ENCODE data around the gene AGAP3. TPM values are rescaled to one million over a fixed set of nuclear protein-coding genes. Genes with fewer than 3 reads are reported as not detected.

AGAP3 gene
- total RNA-seq, 1 experiment from 2014 or later = 32.6 TPM

DNA sequence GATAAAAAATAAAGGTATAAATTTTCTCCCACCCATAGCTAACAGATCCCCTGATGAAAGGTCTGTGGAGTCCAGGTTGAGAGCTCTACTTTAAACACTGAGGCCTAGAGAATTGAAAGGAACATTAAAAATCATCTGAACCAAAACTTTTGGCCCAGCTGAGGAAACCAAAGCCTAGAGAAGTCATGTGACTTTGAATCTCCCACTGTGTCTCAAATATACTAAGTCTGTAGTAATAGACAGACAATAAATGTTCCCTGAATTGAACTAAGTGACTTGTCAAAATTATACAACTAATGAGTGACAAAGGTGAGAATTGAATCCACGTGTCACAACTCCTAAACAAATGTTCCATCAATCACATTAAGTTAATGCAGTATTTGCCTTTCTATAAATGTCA lies 75.5 kb downstream of the AGAP3 start:
- no peak for DNase-seq (ENCODE audit: low read depth)
- in situ Hi-C loops (cut with HindIII; ENCODE audit: low pct_unique_long_range_greater_than_20kb, low sequenced_read_pairs) = no loop called here

DNA sequence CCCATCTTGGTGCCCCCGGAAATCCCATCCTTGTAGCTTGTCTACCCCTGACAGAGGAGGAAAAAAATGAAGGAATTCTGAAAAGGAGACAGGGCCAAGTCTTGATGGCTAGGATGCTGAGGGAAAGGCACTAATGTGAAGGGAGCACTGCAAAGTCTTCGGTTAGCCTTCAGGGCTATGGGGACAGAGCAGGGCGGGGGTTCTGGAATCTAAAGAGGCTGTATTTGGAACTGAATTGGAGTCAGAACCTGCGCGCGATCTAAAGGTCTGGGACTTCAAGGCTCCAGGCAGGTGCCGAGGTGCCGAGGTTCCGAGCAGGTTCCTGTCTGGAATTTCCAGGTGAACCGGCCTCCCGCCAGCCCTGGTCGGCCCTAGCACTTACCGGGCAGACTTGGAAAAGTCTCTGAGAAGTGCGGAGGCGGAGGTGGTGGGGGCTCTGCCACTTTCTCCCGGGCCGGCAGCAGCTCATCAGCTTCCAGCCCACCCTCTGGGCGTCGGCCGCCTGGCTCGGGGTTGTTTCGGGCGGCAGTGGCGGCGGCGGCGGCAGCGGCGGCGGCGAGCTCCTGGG lies 80.4 kb downstream of the AGAP3 start:
- in situ Hi-C loops (cut with HindIII; ENCODE audit: low pct_unique_long_range_greater_than_20kb, low sequenced_read_pairs) = no loop called here
- no peak for DNase-seq (ENCODE audit: low read depth)

DNA sequence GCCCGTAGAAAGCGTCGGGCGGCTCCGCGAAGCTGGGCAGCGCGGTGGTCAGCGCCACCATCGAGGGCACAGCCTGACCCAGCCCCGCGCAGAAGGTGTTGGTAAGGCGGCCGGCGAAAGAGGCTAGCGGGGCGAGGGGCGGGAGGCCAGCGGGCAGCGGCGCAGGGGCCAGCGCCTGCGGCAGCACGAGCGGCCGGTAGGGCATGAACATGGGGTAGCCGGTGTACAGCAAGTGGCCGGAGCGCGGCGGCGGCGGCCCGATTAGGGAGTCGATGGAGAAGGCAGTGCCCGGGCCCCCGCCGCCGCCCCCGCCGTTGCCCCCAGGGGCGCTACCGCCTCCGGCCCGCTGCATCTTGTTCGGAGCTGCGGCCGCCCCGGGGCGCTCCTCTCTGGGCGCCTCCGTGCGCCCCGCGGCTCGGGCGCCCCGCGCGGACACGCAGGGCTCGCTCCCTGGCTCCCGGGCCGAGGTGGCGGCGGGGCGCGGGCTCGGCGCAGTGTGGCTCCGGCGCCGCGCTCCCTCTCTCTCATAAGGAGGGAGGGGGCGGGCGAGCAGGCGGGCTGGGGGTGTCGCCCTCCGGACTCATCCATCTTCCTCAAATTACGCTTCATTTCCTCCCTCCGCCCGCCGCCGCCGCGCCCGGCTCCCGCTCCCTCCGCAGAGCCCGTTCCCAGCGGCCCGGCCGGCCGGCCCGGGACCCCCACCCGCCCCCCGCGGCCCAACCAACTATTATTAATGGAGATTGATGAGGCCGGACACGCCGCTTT lies 81.1 kb downstream of the AGAP3 start, which contains the start of gene GBX1:
Gene GBX1 (minus strand): TSS at position 498 of the 765 bp plus-strand sequence. CDS start 146 bp downstream, at position 352.
- in situ Hi-C loops (cut with HindIII; ENCODE audit: low pct_unique_long_range_greater_than_20kb, low sequenced_read_pairs) = no loop called here
- DNase-seq (ENCODE audit: low read depth) = peak; percentile 49

DNA sequence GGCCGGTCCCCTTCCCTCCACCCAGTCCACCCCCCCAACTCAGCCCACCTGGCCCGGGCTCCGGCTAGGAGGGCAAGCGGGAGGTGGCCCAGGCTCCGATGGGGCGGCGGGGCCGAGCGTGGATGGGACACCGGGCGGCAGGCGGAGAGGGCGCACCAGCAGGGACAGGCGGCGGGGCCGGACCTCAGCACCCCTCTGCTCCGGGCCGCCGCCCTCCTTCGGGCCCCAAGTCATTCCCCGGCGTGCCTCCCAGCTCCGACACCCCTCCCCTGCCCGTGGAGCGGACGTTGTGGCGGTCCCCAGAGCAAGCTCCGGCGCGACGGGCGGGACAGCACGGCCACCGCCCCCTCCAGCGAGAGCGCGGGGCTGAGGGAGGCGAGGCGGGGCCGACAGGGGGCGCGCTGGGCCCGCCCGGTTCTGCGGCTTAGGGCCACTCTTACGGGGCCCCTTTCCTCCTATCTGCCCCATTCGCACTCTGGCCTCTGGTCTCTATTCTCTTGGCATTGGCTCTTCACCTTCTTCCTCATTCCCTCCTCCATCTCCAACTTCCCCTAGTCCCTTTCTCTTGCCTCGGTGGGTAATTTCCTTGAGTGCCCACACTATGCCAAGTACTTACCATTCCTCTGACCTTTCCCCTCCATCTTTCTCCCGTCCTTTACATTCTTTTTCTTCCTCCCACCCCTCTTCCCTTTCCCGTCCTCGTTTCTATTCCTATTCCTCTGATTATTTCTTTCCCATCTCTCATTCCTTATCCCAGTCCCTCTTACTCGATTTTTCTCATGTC lies 81.9 kb downstream of the AGAP3 start:
- in situ Hi-C loops (cut with HindIII; ENCODE audit: low pct_unique_long_range_greater_than_20kb, low sequenced_read_pairs) = no loop called here

DNA sequence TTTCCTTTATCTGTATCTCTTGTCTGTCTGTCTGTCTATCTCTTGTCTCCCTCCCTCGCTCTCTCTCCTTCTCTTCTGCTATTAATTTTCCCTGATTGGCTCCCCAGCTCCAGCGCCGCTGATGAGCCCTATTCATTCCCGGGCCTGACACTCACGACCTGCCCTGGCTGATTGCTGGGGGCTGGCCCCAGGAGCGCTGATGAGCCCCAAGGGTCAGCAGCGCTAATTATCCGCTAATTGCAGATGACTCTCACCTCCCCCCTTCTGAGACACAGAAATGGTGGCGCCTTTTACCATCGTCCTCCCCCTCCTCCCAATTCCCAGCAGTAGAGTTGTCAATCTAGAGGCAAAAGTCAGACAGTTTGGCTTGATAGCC lies 82.5 kb downstream of the AGAP3 start:
- in situ Hi-C loops (cut with HindIII; ENCODE audit: low pct_unique_long_range_greater_than_20kb, low sequenced_read_pairs) = no loop called here
- no peak for DNase-seq (ENCODE audit: low read depth)

More for the DNA sequence above, 81.9 kb downstream of the AGAP3 start:
- peak; percentile 51 for DNase-seq (ENCODE audit: low read depth)

DNA sequence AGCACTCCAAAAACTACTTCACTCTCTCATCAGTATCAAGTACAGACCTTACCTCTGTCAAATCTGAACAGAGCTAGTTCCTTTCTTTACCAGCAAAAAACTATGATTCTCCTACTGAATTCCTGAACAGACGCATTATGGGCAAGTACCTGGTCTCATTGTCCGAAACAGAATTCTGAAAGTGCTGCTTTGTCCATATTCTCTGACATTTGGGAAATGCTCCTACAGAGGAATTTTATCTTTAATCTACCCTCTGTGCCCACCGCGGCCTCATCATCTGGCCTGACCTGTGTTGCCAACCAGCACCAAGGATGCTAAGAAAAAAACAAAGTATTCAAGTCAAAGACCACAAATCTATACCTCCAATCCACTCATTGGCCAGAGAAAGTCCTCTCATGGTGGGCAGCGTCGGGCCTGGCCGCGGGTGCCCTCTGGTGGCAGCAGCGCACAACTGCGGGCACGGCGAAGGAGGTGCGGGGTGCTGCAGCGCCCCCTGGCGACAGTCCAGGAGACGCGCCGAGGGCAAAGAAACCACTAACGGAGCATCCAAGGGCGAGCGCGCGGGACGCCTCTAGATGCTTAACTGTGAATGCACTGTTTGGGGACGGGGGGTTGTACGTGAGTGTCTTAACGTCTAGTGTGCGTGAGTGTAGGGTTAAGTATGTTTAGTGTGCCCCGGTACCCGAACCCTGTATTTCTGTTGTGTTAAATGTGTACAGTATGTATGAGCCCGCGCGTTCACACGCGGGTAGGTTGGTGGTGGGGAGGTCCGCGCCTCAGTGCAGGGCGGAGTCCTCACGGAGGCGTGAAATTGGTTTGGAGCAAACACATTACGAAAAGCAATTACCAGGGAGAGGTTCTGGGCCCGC lies 86.2 kb downstream of the AGAP3 start:
- DNase-seq (ENCODE audit: low read depth) = peak; percentile 61
- in situ Hi-C loops (cut with HindIII; ENCODE audit: low pct_unique_long_range_greater_than_20kb, low sequenced_read_pairs) = no loop called here

DNA sequence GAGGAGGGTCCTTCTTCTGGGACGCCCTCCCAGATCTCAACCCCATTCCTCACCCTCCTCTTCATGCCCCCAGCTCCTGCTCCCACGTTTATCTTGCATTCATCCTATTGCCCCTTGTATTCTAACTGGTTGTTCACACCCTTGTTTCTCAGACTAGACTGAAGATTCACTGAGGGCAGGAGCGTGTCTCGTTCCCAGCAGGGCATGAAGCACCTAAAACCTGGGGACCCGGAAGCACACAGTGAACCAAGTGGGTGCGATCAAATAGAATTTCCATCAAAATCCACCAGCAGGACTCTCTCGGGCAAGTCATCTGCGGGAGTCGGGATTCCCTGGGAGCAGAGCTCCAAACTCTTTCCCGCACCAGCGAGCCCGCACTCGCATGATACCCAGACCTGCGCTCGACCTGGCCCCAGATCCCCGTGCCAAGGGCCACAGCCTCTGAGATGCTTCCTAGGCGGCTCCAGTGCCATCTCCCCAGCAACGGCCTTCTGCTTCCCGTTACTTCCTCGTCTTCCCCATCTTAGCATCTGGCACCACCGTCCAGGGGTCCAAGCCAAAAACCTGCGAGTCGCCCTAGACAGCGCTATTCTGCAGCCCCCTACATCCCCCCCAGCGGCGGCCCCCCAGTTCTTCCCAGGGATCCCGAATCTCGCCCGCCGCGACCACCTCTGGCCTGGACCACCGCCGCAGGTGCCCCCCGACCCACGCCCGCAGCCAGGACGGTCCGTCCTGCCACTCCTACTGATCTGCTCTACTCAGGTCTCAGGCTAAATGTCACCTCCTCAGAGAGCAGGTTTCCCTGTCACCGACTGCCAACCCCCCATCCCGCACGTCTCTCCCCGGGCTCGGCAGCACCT lies 87.3 kb downstream of the AGAP3 start:
- DNase-seq (ENCODE audit: low read depth) = no peak
- in situ Hi-C loops (cut with HindIII; ENCODE audit: low pct_unique_long_range_greater_than_20kb, low sequenced_read_pairs) = no loop called here

DNA sequence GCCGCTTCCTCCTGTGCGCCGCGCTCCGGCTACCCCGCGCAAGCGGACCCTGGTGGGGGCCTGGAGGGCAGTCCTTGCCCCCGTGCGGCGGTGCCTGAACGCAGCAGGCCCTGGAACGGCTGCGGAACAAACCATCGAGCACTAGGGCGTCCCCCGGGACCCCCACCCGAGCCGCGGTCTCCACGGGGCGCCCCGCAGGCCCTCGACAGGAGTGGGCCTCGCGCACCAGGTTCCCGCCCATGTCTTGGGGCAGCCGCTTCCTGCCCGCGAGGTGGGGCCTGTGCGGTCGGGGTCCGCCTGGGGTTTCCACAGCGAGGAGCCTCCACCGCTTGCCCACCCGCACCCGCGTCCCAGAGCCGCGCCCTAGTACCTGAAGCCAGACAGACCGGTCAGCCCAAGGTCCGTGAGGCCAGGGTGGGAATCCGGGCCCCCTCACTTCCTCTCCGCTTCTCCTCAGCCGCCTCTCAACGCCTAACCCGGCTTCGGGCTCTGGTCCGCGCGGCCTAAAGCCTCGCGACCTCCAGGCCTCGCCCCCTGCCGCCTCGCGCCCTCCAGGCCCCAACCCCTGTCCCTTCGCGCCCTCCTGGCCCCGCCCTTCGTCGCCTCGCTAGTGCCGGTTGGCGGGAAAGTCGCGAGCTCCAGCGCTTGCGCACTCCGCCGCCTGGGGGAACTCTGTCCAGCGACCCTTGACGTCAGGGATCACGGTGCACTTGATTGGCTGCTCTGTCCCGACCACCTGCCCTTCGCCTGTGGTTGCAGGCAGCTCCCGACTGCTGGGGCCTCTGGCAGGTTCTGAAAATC lies 88.2 kb downstream of the AGAP3 start:
- DNase-seq (ENCODE audit: low read depth) = no peak
- in situ Hi-C loops (cut with HindIII; ENCODE audit: low pct_unique_long_range_greater_than_20kb, low sequenced_read_pairs) = no loop called here

DNA sequence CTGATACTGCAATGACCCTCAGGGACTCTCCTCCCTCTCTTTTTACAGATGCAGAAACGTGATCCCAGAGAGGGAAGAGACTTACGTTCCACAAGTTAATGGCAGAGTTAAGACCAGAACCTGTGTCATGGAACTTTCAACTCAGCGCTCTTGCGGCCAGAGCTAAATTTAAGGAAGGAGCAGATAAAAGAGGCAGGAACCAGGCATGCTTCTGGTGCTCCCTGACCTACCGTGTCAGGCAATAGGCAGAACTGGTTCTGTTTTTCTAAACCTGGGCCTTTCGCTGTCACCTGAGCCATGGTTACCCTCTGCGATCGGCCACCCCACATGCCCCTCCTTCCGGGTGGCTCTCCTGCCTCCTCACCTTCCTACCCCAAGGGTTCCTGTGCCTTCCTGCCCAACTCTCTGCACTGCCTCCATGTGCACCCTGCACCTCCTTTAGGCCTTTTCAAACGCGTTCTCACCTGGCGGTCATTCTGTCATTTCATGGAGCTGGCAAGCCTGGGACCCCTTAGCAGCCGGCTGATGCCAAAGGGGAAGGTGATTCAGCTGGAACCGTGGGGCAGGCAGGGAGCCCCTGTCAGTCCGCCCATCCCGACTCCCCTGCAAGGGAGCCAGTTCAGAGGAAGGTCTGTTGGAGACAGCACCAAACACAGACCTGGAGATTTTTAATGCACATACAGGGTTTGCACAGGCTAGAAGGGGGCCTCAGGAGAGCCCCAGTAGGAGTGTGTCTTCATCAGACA lies 88.9 kb downstream of the AGAP3 start:
- no peak for DNase-seq (ENCODE audit: low read depth)
- in situ Hi-C loops (cut with HindIII; ENCODE audit: low pct_unique_long_range_greater_than_20kb, low sequenced_read_pairs) = no loop called here

DNA sequence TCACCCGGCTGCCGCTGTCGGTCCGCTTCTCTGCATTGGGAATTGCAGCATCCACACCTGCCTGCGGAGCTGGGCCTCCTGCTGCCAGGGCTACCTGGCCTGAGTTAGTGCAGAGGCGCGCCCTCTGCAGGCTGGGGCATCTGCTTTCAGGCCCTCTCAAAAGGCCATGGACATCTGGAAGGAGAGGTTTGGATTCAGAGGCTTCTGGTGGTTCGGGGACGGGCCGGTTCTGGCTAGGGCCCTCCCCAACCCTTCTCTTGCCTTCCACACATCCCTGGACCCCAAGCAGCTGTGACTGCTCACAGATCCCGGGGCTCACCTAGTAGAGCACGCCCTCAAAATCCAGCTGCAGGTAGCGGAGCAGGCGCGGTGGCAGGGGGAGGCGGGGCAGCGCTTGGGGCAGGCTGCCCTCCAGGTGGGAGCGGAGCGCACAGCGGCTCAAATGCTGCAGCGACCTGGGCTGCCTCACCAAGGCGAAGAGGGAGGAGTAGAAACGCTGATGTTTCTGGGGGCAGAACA lies 89.6 kb downstream of the AGAP3 start:
- in situ Hi-C loops (cut with HindIII; ENCODE audit: low pct_unique_long_range_greater_than_20kb, low sequenced_read_pairs) = no loop called here
- DNase-seq (ENCODE audit: low read depth) = no peak

DNA sequence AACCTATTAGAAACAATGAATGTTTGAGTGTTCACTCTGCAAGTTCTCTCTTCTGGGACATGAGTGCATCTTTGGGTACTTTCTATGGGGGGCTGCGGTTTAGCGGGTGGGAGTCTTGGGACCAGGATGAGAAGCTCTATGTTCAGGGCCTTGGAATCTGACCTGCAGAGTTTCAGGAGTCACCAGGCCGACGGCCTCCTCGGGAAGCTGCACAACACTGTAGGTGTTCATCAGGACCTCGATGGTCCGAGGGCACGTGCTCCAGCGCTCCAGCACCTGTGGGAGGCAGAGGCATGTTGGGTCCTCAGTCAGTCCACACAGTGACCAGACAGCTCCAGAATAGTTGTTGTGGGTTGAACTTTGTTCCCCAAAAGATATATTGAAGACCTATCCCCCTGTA lies 90.1 kb downstream of the AGAP3 start:
- in situ Hi-C loops (cut with HindIII; ENCODE audit: low pct_unique_long_range_greater_than_20kb, low sequenced_read_pairs) = no loop called here

DNA sequence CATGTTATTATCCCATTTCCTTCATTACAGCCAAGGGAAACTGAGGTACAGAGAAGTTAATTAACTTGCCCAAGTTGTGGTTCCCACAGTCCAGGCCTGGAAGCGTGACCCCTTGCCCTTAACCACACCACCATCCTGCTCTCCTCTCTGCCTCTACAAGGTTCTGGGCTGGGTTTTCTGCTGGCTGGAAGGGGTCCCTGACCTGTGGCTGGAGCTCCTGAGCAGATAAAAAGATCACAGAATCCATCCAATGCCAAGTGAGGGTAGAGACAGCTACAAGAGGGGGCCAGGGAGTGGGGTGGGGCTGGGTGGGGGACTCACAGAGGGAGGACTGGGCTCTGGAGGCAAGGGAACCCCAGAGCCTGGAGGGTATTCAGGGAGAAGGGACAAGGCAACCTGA lies 91.0 kb downstream of the AGAP3 start:
- in situ Hi-C loops (cut with HindIII; ENCODE audit: low pct_unique_long_range_greater_than_20kb, low sequenced_read_pairs) = no loop called here
- no peak for DNase-seq (ENCODE audit: low read depth)

More for the DNA sequence above, 90.1 kb downstream of the AGAP3 start:
- no peak for DNase-seq (ENCODE audit: low read depth)

DNA sequence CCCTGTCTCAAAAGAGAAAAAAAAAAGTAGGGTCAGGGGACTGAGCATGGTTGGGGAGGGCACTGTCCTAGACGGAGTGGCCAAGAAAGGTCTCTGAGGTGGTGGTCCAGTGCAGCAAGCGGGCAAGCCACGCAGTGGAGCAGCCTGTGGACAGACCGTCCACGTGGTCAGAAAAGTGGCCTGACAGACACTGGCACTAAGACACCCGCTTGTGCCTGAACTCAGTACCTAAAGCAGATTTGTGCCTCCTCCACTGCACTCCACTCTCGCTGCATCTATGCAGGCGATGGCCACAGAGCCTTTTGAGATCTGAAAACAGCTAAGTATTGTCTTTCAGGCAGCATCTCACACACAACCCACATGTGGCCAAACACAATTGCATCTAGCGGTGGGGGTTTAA lies 92.0 kb downstream of the AGAP3 start:
- in situ Hi-C loops (cut with HindIII; ENCODE audit: low pct_unique_long_range_greater_than_20kb, low sequenced_read_pairs) = no loop called here
- no peak for DNase-seq (ENCODE audit: low read depth)

DNA sequence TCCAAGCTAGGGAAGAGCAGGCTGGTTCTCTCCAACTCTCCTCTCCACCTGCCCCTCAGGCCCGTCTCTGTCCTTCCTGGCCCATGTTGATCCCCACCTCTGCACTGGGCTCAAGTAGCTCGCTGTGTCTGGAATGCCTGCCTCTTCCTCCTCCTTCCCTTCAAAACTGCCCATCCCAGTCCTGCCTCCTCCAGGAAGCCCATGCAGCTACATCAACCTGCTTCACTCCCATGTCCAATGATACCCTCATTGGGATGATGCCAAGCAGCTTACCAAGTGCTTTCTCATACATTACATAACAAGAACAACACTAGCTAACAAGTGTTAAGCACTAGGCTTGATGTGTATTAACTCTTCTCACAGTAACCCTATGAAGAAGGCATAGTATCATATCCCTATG lies 92.6 kb downstream of the AGAP3 start:
- in situ Hi-C loops (cut with HindIII; ENCODE audit: low pct_unique_long_range_greater_than_20kb, low sequenced_read_pairs) = no loop called here
- no peak for DNase-seq (ENCODE audit: low read depth)

DNA sequence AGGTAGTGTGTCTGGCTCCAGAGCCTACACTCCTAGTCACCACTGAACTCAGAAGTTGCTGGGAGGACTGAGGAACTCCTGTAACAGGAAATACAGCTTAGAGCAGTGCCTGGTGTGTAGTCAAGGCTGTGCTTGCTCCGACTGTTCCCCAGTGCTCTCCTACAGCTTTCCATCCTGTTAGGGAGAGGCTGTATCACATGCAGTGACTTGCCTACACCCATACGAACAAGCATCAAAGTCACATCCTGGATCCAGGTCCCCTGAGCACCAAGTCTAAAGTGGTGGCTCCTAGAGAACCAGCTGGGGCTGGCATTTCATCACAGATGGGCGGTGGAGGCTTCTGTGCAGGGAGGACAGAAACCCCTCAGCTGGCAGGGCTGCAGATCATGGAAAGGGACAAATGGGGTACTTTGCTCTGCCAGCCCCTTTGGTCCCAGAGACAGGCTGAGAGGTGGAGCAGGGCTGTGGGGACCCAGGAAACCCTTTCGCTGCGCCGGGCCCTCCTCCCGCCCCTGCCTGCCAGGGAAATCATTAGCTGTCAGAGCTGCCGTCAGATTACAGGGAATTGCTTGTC lies 93.1 kb downstream of the AGAP3 start:
- DNase-seq (ENCODE audit: low read depth) = no peak
- in situ Hi-C loops (cut with HindIII; ENCODE audit: low pct_unique_long_range_greater_than_20kb, low sequenced_read_pairs) = no loop called here

DNA sequence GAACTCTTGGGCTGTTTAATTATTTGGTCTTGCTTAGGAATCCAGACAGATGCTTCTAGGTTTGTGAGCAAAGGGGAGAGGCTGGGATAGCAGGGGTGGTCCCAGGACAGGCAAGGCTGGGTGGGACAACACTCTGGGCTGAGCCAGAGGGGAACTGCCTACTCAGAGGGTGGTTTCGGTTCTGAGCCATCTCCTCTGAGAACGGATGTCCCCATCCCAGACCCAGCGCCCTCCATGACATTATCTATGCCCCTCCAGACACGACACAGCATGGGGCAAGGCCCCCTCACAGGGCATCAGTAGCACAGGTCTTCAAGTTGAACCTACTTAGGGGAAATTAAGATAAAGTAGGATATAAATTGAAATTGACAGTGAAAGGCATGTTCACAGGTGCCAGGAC lies 93.7 kb downstream of the AGAP3 start:
- in situ Hi-C loops (cut with HindIII; ENCODE audit: low pct_unique_long_range_greater_than_20kb, low sequenced_read_pairs) = no loop called here
- no peak for DNase-seq (ENCODE audit: low read depth)

All from Caki2 (cell line).